Nephron (organoid): ENCODE data around the gene VRK1.

ENCODE experiments used
- H3K27ac Mint-ChIP-seq, 3 experiments: 2 replicates each; pipeline ENCODE4 v1.8.0; 2020; ENCODE audit warnings: mixed read lengths in 3 of 3, mild to moderate bottlenecking in 2 of 3, moderate library complexity in 1 of 3
- H3K27me3 Mint-ChIP-seq: 2 replicates; pipeline ENCODE4 v1.8.0; 2021; ENCODE audit warnings: low read depth, mild to moderate bottlenecking, moderate library complexity, mixed read lengths
- H3K36me3 Mint-ChIP-seq: 2 replicates; pipeline ENCODE4 v1.8.0; 2020; ENCODE audit warnings: low read depth, mixed read lengths
- H3K4me1 Mint-ChIP-seq: 2 replicates; pipeline ENCODE4 v1.8.0; 2020; ENCODE audit warnings: mixed read lengths
- H3K4me3 Mint-ChIP-seq, 3 experiments: 2 replicates each; pipeline ENCODE4 v1.8.0; 2020; ENCODE audit warnings: mild to moderate bottlenecking in 3 of 3, mixed read lengths in 3 of 3, moderate library complexity in 2 of 3
- H3K9me3 Mint-ChIP-seq: 2 replicates; pipeline ENCODE4 v1.8.0; 2020; ENCODE audit warnings: mixed read lengths
- TF ChIP-seq, protein P1 (sequence below), 3 experiments: fragments of 200-600 bp; sonication (generic); IDR thresholded peaks; one replicate each; pipeline ENCODE4 v1.5.0; 2021; ENCODE audit warnings: antibody characterized with exemption in 3 of 3; ENCODE audit not compliant: unreplicated experiment in 3 of 3

Gene VRK1

DNA sequence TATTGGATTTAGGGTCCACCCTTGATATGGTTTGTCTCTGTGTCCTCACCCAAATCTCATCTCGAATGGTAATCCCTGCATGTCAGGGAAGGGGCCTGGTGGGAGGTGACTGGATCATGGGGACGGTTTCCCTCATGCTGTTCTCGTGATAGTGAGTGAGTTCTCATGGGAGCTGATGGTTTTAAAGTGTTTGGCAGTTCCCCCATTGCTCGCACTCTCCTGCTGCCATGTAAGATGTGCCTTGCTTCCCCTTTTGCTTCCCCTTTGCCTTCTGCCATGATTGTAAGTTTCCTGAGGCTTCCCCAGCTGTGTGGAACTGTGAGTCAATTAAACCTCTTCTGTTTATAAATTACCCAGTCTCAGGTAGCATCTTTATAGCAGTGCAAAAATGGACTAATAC lies 118.3 kb downstream of the VRK1 start:
- Mint-ChIP-seq H3K9me3 (peaks cover 7% of the 10 kb centered on the region), H3K27ac (no peak overlapping the region), H3K36me3 (no peaks in the 10 kb centered on the region), H3K4me3 (no peak overlapping the region), H3K27me3 (no peaks in the 10 kb centered on the region), H3K4me1 (peaks cover 44% of the 10 kb centered on the region)
- TF ChIP-seq, protein P1, sequence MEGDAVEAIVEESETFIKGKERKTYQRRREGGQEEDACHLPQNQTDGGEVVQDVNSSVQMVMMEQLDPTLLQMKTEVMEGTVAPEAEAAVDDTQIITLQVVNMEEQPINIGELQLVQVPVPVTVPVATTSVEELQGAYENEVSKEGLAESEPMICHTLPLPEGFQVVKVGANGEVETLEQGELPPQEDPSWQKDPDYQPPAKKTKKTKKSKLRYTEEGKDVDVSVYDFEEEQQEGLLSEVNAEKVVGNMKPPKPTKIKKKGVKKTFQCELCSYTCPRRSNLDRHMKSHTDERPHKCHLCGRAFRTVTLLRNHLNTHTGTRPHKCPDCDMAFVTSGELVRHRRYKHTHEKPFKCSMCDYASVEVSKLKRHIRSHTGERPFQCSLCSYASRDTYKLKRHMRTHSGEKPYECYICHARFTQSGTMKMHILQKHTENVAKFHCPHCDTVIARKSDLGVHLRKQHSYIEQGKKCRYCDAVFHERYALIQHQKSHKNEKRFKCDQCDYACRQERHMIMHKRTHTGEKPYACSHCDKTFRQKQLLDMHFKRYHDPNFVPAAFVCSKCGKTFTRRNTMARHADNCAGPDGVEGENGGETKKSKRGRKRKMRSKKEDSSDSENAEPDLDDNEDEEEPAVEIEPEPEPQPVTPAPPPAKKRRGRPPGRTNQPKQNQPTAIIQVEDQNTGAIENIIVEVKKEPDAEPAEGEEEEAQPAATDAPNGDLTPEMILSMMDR (IDR thresholded peaks at IDR 0.05; ENCODE audit: unreplicated experiment in 3 of 3) = no peak

DNA sequence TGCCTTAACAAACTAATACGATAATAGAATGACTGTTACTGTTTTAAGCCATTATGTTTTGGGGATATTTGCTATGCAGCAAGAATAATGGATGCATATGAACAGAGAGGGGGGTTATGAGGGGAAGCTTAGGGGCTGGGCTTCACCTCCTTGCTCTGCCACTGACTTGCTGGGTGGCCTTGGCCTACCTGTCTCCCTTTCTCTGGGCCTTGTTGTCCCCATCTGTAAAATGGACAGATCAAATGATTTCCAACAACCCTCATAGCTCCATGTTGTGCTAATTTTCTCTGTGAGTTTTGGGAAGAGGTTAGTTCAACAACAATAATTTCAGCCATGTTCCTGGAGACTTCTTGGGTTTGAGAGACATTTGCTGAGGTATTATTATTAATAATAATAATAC lies 119.6 kb downstream of the VRK1 start:
- peaks cover 10% of the 10 kb centered on the region for H3K9me3 Mint-ChIP-seq
- no peaks in the 10 kb centered on the region for H3K27me3 Mint-ChIP-seq
- H3K36me3 Mint-ChIP-seq = peaks cover 5% of the 10 kb centered on the region
- TF ChIP-seq, protein P1 (IDR thresholded peaks at IDR 0.05; ENCODE audit: unreplicated experiment in 3 of 3) = no peak
- no peak overlapping the region for H3K27ac Mint-ChIP-seq
- peaks cover 40% of the 10 kb centered on the region for H3K4me1 Mint-ChIP-seq
- no peak overlapping the region for H3K4me3 Mint-ChIP-seq

DNA sequence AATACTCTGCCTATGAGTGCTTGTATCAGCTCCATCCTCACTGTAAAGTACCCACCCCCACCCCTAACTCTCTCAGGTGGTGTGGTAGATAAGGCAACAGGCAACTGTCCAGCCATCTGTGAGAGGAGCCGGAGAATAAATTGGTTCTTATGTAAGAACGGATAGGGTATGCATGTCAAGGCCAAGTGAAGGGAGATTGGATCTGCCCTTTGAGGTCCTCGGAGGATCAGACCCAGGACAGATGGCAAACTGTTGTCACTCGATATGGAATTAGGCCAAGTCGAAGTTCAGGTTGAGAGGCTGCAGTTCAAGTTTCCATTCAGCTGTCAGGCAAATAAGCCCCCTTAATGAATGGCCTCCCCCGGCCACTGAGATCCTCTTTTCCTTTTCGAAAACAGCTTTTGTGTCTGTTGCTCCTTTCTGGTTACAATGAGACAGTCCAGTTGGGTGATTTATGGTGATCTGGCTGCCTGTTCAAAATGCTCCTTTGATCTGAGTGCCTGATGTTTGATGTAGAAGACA lies 120.3 kb downstream of the VRK1 start:
- TF ChIP-seq, protein P1 (IDR thresholded peaks at IDR 0.05; ENCODE audit: unreplicated experiment in 3 of 3) = no peak
- H3K4me3 Mint-ChIP-seq = no peak overlapping the region
- peaks cover 32% of the 10 kb centered on the region for H3K4me1 Mint-ChIP-seq
- peaks cover 5% of the 10 kb centered on the region for H3K36me3 Mint-ChIP-seq
- no peaks in the 10 kb centered on the region for H3K27me3 Mint-ChIP-seq
- peak overlapping the region in 1 of 3 experiments; percentile 17 for H3K27ac Mint-ChIP-seq
- H3K9me3 Mint-ChIP-seq = peaks cover 14% of the 10 kb centered on the region

DNA sequence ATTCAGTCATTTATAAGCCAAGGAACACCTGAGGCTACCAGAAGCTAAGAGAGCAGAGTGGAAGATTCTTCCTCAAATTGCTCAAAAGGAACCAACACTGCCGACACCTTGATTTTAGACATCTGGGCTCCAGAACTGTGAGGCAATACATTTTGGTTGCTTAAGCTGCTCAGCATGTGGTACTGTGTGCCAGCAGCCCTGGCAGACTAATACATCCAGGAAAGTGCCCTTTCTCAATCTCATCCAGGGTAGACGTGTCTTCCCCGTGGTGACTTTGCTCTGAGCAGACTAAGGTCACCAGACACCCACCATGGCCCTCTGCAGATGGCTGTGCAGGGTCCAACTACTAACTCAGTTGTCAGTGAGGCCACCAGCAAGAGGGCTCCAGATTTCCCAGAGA lies 122.8 kb downstream of the VRK1 start:
- no peak overlapping the region for H3K27ac Mint-ChIP-seq
- TF ChIP-seq, protein P1 (IDR thresholded peaks at IDR 0.05; ENCODE audit: unreplicated experiment in 3 of 3) = no peak
- no peak overlapping the region for H3K4me3 Mint-ChIP-seq
- H3K36me3 Mint-ChIP-seq = peaks cover 5% of the 10 kb centered on the region
- peaks cover 28% of the 10 kb centered on the region for H3K4me1 Mint-ChIP-seq
- H3K27me3 Mint-ChIP-seq = peaks cover 3% of the 10 kb centered on the region
- peaks cover 17% of the 10 kb centered on the region for H3K9me3 Mint-ChIP-seq

DNA sequence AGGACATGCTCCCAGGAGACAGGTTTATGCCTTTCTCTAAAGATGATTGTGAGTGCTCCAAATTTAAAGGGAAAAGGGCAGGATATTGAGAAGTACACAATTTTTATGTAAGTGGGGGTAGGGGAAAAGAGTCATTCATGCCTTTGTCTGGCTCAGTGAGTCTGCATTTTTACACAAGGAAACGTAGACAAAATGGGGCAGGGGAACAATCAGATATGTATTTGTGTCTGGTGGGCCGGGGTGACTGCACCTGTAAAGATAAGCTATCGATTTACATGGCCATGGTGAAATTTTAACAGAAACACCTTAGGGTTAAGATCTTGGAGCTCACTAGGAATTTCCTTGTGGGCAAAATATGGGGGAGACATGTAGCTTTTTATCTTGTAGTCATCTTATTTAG lies 123.6 kb downstream of the VRK1 start:
- H3K27me3 Mint-ChIP-seq = peaks cover 3% of the 10 kb centered on the region
- no peak overlapping the region for H3K27ac Mint-ChIP-seq
- TF ChIP-seq, protein P1 (IDR thresholded peaks at IDR 0.05; ENCODE audit: unreplicated experiment in 3 of 3) = no peak
- H3K9me3 Mint-ChIP-seq = peaks cover 17% of the 10 kb centered on the region
- peaks cover 5% of the 10 kb centered on the region for H3K36me3 Mint-ChIP-seq
- H3K4me3 Mint-ChIP-seq = no peak overlapping the region
- H3K4me1 Mint-ChIP-seq = peaks cover 28% of the 10 kb centered on the region

DNA sequence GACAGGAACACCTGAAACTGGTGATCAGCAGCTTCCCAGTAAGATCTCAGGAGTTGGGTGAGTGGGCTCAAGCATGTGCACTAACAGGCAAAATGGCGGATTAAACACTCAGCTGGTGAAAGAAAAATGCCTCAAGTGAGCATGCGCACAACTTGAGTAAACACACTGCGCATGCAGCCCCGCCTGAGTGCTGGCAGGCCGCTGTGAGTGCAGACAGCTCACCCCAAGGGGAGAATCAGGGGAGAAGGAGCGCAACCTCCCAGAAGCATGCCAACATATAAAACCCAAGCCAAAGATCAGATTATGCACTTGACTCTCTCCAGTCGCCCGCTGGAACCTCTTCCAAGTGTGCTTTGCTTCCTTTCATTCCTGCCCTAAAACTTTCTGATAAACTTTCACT lies 125.8 kb downstream of the VRK1 start:
- Mint-ChIP-seq H3K36me3 (peaks cover 5% of the 10 kb centered on the region), H3K27ac (no peak overlapping the region), H3K27me3 (peaks cover 3% of the 10 kb centered on the region), H3K9me3 (peaks cover 17% of the 10 kb centered on the region), H3K4me1 (peaks cover 13% of the 10 kb centered on the region), H3K4me3 (no peak overlapping the region)
- TF ChIP-seq, protein P1 (IDR thresholded peaks at IDR 0.05; ENCODE audit: unreplicated experiment in 3 of 3) = no peak
